Left renal pelvis (tissue), 4 donors: ENCODE results near the gene C12orf75. TPM values are rescaled to one million over a fixed set of nuclear protein-coding genes. Genes with fewer than 3 reads are reported as not detected.
A peak's percentile ranks its signal among the peaks of the same experiment; 100 is the strongest.
"Not testable (repeated sequence)": the region's sequence is repeated elsewhere in the genome, so short reads cannot be mapped to it uniquely, and the experiment has no call there.

Experiments
- DNase-seq, 4 donors: peaks; one replicate each; pipeline ENCODE4 v3.0.0-alpha.2; 2013; ENCODE audit warnings: low read depth in 4 of 4, low spot score in 3 of 4
- polyA plus RNA-seq, 4 donors: library from polyadenylated mRNA; unstranded; fragments of 120-200 nt; gene quantifications; one replicate each; pipeline ENCODE4 v1.2.1, GENCODE V29; 2013; ENCODE audit not compliant: insufficient read length in 4 of 4

C12orf75 gene
- polyA plus RNA-seq: 100 to 1,000 TPM in 1 of 4 donors, 10 to 100 TPM in 3; 43.7 to 101 (median 74.5) TPM

DNA sequence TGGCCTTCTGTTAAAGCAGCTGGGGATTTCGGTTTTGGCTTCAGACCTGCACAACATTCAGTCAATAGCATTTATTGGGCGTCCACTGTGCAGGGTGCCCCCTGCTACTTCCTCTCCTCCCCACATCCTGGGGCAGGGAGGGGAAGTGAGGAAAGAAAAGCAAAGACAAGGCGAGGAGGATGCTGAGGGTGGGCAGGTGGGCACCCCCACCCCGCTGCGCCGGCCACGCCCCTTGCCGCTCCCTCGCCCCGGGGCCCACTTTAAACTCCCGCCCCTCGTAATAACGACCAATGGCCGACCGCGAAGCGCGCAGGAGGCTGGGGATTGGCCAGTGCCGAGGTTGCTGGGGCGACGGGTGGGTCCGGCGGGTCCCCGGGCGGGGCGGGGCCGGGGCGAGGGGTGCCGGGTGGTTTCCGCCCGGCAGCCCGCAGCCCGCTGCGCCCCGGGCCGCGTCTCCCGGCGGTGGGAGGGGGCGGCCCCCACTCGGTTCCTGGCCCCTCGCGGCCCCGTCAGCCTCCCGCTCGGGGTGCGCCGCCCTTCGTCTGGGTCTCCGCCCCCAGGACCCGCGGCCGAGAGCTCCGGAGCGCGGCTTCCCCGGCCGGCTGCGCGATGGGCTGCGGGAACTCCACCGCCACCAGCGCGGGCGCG, at the start of gene C12orf75:
TSS of gene C12orf75 (plus strand) at position 409 of the 648 bp plus-strand sequence. CDS start at position 610, 201 bp downstream.
- peak in 1 of 4 donors; percentile 54 for DNase-seq

GRCh38 chr12:105280966-105281693, 49.4 kb upstream of the C12orf75 start:
- no peak for DNase-seq

GRCh38 chr12:105281694-105282049, 48.8 kb upstream of the C12orf75 start:
- DNase-seq: no peak

- no peak for DNase-seq
Observed at GRCh38 chr12:105285378-105285777, 45.1 kb upstream of the C12orf75 start.

- no peak for DNase-seq
Observed at GRCh38 chr12:105287408-105287807, 43.1 kb upstream of the C12orf75 start.

DNA sequence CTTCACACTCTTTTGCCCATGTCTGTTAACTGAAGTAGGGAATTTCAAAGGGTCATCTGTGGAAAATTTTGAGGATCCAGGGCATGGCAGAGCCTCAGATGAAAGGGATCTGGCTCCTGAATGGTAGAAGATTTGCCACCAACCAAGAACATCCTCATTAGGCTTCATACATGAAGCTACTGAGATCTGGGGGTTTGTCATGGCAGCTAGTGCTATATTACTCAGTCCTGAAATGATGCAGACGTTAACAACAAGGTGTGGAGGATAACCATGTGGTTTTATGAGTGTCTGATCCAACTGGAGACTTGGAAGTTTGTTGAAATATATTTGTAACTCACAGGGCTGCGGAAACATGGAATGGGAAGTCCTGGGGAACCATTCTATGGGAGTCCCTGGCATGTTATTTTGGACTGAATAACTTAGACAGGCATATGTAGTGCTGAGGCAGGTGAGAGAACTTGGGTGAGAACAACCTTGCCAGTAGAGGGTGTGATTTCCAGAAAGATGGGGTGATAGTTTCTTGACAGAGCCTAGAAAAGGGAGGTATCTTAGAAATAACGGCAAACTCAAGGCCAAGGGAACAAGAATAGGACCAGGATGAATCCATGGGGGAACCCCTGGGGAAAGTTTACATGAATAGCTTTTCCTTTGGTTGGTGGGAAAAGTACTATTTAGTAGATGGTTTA, 42.0 kb upstream of the C12orf75 start:
- no peak for DNase-seq

GRCh38 chr12:105289114-105289904, 41.2 kb upstream of the C12orf75 start:
- no peak for DNase-seq

DNA sequence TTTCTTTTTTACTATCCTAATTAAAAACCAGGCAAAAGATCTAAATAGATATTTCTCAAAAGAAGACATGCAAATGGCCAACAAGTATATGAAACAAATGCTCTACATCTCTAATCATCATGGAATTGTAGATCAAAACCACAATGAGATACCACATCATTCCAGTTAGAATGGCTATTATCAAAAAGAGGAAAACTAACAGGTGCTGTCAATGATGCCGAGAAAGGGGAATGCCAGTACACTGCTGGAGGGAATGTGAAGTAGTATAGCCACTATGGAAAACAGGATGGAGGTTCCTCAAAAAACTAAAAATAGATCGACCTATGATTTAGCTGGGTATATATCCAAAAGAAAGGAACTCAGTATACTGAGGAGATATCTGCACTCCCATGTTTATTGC, 39.0 kb upstream of the C12orf75 start:
- DNase-seq: no peak

GRCh38 chr12:105292705-105293104, 37.8 kb upstream of the C12orf75 start:
- no peak for DNase-seq

- no peak for DNase-seq
Observed at GRCh38 chr12:105293187-105293586, 37.3 kb upstream of the C12orf75 start.

GRCh38 chr12:105294161-105294560, 36.3 kb upstream of the C12orf75 start:
- no peak for DNase-seq

DNA sequence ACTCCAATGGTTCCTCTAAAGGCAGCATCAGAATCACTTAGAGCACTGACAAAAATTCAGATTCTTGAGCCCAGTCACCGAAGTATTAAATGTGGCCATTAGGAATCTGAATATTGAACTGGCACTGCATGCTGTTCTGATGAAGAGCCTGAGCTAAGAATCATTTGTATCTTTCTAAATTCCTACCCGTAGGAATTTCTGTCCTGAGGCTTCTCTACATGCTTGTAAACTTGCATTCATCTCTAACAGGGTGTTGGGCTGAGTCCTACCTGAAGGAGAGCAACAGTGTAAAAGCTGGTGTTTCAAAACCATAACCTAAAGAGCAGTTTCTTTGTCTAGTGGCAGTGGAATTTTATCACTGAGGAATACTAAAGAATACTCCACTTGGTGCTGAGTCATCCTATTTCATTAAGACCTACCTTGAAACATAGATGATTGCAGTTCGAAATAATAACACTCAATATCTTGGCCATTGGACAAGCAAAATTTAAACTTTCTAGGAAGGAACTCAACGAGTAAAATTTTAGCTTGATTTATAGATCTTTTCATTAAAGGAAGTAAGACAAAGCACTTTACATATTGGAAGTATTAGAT, 35.5 kb upstream of the C12orf75 start:
- no peak for DNase-seq

- DNase-seq: no peak
Observed at GRCh38 chr12:105296116-105297089, 34.1 kb upstream of the C12orf75 start.

DNA sequence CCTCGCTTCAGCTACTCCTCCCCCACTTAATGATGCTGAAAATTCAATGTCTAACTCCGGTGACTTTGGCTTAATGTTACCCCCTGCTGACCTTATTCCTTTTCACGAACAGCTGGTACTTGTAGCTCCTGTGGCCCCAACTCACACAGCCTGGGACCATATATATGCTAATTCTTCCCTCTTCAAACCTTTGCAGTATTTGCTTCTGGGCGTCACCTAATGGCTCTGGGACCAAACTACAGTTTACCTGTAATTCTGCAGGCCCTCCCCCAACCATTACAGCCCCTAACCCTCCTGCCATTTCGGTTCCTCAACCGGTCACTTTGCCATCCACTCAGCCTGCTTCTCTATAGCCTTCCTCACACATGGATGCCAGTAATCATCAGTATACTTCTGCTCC, 29.6 kb upstream of the C12orf75 start:
- no peak for DNase-seq

DNA sequence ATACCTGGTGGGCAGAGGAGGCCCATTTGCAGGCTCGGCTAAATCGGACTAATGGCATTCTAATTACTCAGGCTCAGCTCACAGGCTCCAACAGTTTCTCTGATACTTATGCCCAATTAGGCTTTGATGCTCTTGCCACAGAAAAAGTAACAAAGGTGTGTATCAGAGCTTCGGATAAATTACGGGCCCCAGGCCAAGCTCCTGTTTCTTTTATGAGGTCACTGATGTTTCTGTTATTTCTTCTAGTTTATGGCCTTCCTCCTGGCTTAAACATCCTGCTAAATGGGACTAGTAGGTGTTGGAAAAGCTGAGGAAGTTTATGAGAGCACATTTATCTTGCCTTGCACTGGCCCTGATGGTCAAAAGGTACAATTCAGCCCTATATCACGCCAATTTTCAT, 28.8 kb upstream of the C12orf75 start:
- DNase-seq: no peak

- not testable (repeated sequence) for DNase-seq
Observed at GRCh38 chr12:105302986-105303385, 27.5 kb upstream of the C12orf75 start.

GRCh38 chr12:105304626-105305025, 25.9 kb upstream of the C12orf75 start:
- not testable (repeated sequence) for DNase-seq

DNA sequence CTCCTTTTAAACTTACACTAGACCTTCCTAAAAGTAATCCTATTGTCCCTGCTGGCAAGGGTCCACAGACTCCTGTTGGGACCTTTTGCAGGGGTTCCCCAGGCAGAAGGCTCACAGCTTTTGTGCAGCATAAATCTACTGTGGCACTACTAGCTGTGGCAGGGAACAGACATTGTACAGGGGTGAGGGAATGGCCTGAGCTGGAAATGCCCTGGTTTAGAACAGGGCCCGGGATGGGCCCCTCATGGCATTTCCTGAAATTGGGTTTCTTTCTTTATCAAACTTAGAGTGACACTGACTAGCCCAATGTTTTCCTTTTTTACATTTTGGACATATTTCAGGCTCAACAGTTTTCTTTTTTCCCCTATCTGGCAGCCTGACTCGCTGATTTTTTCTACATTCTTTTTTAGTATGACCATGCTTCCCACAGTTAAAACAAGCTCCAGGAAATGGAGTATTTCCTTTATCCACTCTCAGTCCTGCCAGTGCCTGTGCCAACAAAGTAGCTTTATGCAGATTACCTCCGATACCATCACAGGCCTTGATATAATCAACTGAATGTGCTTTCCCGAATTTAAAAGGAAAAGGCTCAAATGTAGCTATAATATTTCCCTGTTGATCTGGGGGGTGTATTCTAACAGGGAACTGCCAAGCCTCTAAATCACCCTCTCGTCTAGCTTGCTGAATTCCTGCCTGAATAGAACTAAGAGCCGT, 22.7 kb upstream of the C12orf75 start:
- DNase-seq: not testable (repeated sequence)

- DNase-seq: not testable (repeated sequence)
Observed at GRCh38 chr12:105308839-105309238, 21.7 kb upstream of the C12orf75 start.
